Measurements from ENCODE around the gene PLEKHA5.

DNA sequence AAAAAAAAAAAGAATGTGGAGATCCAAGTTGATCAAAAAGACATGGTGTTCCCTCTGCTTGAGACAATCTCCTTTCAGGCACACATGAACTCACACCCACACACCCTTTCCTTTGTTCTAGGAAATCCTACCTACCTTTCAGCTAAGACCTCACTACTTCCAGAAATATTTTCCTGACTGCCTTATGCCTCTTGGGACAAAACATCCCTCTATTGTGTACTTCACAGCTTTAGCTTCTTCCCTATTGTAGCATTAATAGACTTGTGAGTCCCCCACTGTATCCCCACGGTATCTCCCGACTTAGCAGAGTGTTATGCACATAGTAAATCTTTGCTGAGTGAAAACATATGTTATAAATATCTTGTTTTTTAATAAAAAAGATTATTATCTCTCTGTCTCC is 264.9 kb downstream of the PLEKHA5 start:
- TF ChIP-seq CTCF (IDR thresholded peaks at IDR 0.05), result no peak
- no peak for TF ChIP-seq POLR2A (IDR thresholded peaks at IDR 0.05)

All from heart left ventricle (tissue), 13 donors.